HCT116 (cell line): ENCODE results near the gene TMPO. TPM values are rescaled to one million over a fixed set of nuclear protein-coding genes. Genes with fewer than 3 reads are reported as not detected.
A peak's percentile ranks its signal among the peaks of the same experiment; 100 is the strongest.

ENCODE experiments used
- ATAC-seq: fragments of 200-7000 bp; cut with Tn5 transposase; 2 replicates; pipeline ENCODE4 v1.9.1; 2020; ENCODE audit warnings: mild to moderate bottlenecking, moderate library complexity
- BruUV-seq: library from RNA; stranded (reverse); fragments of 400-500 nt; replicated peaks from 2 replicates; lab custom pipeline; 2021; lab: Mats Ljungman, UMichigan
- CTCF ChIA-PET: fragments of 300-600 bp; sonication (Branson Sonifier 250); formaldehyde crosslinking; loops from one replicate; lab custom pipeline; 2021; ENCODE audit warnings: antibody characterized with exemption; lab: Charles Lee
- POLR2A ChIA-PET: fragments of 300-600, 350-600 bp; sonication (Branson Sonifier 250); formaldehyde crosslinking; loops from one replicate; lab custom pipeline; 2021; ENCODE audit warnings: antibody characterized with exemption; lab: Charles Lee
- RAD21 ChIA-PET, 2 experiments: fragments of 300-600 bp; sonication (Branson Sonifier 250); formaldehyde crosslinking; loops; one replicate each; lab custom pipeline; 2023; ENCODE audit warnings: low total read pairs in 2 of 2; ENCODE audit not compliant: uncharacterized antibody in 2 of 2, unreplicated experiment in 2 of 2, low non-redundant PET in 1 of 2; lab: Charles Lee
- DNase-seq: peaks from one replicate; pipeline ENCODE4 v3.0.0-alpha.2; 2010; ENCODE audit warnings: low read depth, low spot score
- H2AFZ ChIP-seq: fragments of 200-600 bp; shearing (Covaris generic), sonication (generic); 2 replicates; pipeline ENCODE4 v1.6.1; 2017; ENCODE audit warnings: low read depth, mixed run types, mixed read lengths, antibody characterized with exemption, low read length; ENCODE audit not compliant: poor library complexity, severe bottlenecking
- H3K27ac ChIP-seq: 2 replicates; pipeline ENCODE4 v1.5.1; 2012; ENCODE audit warnings: low read depth, low read length
- H3K27me3 ChIP-seq: fragments of 200-600 bp; sonication (generic); 2 replicates; pipeline ENCODE4 v1.6.1; 2016; ENCODE audit warnings: mixed run types, low read length, mixed read lengths; ENCODE audit not compliant: insufficient read depth
- H3K36me3 ChIP-seq, 2 experiments: fragments of 200-500 bp in 1 of 2; fragments of 200-600 bp in 1 of 2; sonication (Bioruptor generic) in 1 of 2; sonication (generic) in 1 of 2; 2 replicates each; pipeline versions ENCODE4 v1.5.1 to v1.6.1; 2014 to 2016; ENCODE audit warnings: low read length in 2 of 2, inconsistent platforms in 1 of 2, mixed read lengths in 1 of 2, mixed run types in 1 of 2; ENCODE audit not compliant: insufficient read depth in 2 of 2, control insufficient read depth in 1 of 2
- H3K4me1 ChIP-seq, 2 experiments: fragments of 200-600 bp in 1 of 2; sonication (generic) in 1 of 2; 2 replicates each; pipeline versions ENCODE4 v1.5.1 to v1.6.1; 2012 to 2017; ENCODE audit warnings: low read length in 2 of 2, inconsistent platforms in 1 of 2, mild to moderate bottlenecking in 1 of 2, mixed read lengths in 1 of 2, mixed run types in 1 of 2, moderate library complexity in 1 of 2; ENCODE audit not compliant: insufficient read depth in 2 of 2, control insufficient read depth in 1 of 2
- H3K4me2 ChIP-seq: fragments of 200-600 bp; sonication (generic); 2 replicates; pipeline ENCODE4 v1.6.1; 2017; ENCODE audit warnings: mixed run types, low read length, mixed read lengths
- H3K4me3 ChIP-seq, 2 experiments: fragments of 200-600 bp in 1 of 2; sonication (generic) in 1 of 2; replicated peaks in 1 of 2; 2 replicates each; pipeline ENCODE4 v1.5.1; 2011 to 2016; ENCODE audit warnings: low read length in 2 of 2, control low read depth in 1 of 2, low read depth in 1 of 2, mild to moderate bottlenecking in 1 of 2, mixed read lengths in 1 of 2, mixed run types in 1 of 2
- H3K79me2 ChIP-seq: fragments of 200-600 bp; sonication (generic); 2 replicates; pipeline ENCODE4 v1.6.1; 2017; ENCODE audit warnings: mild to moderate bottlenecking, mixed run types, low read length, moderate library complexity, mixed read lengths; ENCODE audit not compliant: insufficient read depth
- H3K9ac ChIP-seq: fragments of 200-600 bp; sonication (generic); 2 replicates; pipeline ENCODE4 v1.6.1; 2016; ENCODE audit warnings: low read length, mixed read lengths
- H3K9me2 ChIP-seq: fragments of 200-600 bp; sonication (generic), shearing (Covaris generic); 2 replicates; pipeline ENCODE4 v1.6.1; 2017; ENCODE audit warnings: mixed run types, mild to moderate bottlenecking, moderate library complexity; ENCODE audit not compliant: insufficient read depth
- H3K9me3 ChIP-seq, 2 experiments: fragments of 200-500 bp in 1 of 2; fragments of 200-600 bp in 1 of 2; sonication (Bioruptor generic) in 1 of 2; sonication (generic) in 1 of 2; 2 replicates each; pipeline ENCODE4 v1.6.1; 2014 to 2017; ENCODE audit warnings: low read length in 2 of 2, mixed read lengths in 2 of 2, inconsistent platforms in 1 of 2, low read depth in 1 of 2, mild to moderate bottlenecking in 1 of 2, mixed run types in 1 of 2, moderate library complexity in 1 of 2; ENCODE audit not compliant: control insufficient read depth in 1 of 2, insufficient read depth in 1 of 2
- H4K20me1 ChIP-seq: fragments of 200-600 bp; sonication (generic), shearing (Covaris generic); 2 replicates; pipeline ENCODE4 v1.6.1; 2017; ENCODE audit warnings: mixed run types, mild to moderate bottlenecking, moderate library complexity; ENCODE audit not compliant: insufficient read depth
- EGR1 ChIP-seq: IDR thresholded peaks from 2 replicates; pipeline ENCODE4 v1.6.1; 2012; ENCODE audit warnings: low read depth
- YY1 ChIP-seq: IDR thresholded peaks from 2 replicates; pipeline ENCODE4 v1.6.1; 2011; ENCODE audit warnings: low read length, low read depth, moderate library complexity, mild to moderate bottlenecking; ENCODE audit not compliant: insufficient replicate concordance; ENCODE audit errors: extremely low read depth
- intact Hi-C: fragments of 100-400 bp; cut with micrococcal nuclease; formaldehyde crosslinking; loops from 2 replicates; pipeline ENCODE4 v1.10.0; 2022
- total RNA-seq: library from RNA; stranded (reverse); gene quantifications from one replicate; pipeline ENCODE4 v1.2.1, GENCODE V29; 2021; ENCODE audit not compliant: unreplicated experiment
- TF ChIP-seq, protein P1 (sequence below): IDR thresholded peaks from 2 replicates; pipeline ENCODE4 v1.6.1; 2012; ENCODE audit warnings: low read depth

The TMPO gene
- total RNA-seq, 1 experiment from 2014 or later: 207 TPM

- intact Hi-C loops: no loop called here
- TF ChIP-seq, protein P1, sequence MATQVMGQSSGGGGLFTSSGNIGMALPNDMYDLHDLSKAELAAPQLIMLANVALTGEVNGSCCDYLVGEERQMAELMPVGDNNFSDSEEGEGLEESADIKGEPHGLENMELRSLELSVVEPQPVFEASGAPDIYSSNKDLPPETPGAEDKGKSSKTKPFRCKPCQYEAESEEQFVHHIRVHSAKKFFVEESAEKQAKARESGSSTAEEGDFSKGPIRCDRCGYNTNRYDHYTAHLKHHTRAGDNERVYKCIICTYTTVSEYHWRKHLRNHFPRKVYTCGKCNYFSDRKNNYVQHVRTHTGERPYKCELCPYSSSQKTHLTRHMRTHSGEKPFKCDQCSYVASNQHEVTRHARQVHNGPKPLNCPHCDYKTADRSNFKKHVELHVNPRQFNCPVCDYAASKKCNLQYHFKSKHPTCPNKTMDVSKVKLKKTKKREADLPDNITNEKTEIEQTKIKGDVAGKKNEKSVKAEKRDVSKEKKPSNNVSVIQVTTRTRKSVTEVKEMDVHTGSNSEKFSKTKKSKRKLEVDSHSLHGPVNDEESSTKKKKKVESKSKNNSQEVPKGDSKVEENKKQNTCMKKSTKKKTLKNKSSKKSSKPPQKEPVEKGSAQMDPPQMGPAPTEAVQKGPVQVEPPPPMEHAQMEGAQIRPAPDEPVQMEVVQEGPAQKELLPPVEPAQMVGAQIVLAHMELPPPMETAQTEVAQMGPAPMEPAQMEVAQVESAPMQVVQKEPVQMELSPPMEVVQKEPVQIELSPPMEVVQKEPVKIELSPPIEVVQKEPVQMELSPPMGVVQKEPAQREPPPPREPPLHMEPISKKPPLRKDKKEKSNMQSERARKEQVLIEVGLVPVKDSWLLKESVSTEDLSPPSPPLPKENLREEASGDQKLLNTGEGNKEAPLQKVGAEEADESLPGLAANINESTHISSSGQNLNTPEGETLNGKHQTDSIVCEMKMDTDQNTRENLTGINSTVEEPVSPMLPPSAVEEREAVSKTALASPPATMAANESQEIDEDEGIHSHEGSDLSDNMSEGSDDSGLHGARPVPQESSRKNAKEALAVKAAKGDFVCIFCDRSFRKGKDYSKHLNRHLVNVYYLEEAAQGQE: no peak
- peak overlapping the region; percentile 77 for H3K4me2 ChIP-seq
- H3K27me3 ChIP-seq: no peaks in the 10 kb centered on the region
- peak overlapping the region; percentile 75 to 85; a peak in 2 of 4 replicates for H3K4me3 ChIP-seq
- H3K9me3 ChIP-seq: no peaks in the 10 kb centered on the region
- H3K36me3 ChIP-seq: 0 out of 4 replicates have a peak, but pooled peaks cover 0 to 2% of the 10 kb centered on the region in 2 experiments
- H3K79me2 ChIP-seq: peaks cover 45% of the 10 kb centered on the region
- H3K4me1 ChIP-seq: peaks cover 8 to 18% of the 10 kb centered on the region in 2 experiments
- no peaks in the 10 kb centered on the region for H4K20me1 ChIP-seq
- ChIA-PET CTCF (interaction anchor here (0.9 to 1.5 kb wide), 3 partner anchors 22 to 58 kb away, joined by 3 to 5 read pairs (median 4); no protein-coding TSS in a partner anchor), RAD21 (no interaction called here), POLR2A (interaction anchor here (2.1 kb wide), 1 partner anchor 9 kb away, joined by 5 read pairs; no protein-coding TSS in a partner anchor)
- ATAC-seq (no peak), DNase-seq (no peak)
- peak overlapping the region; percentile 99 for H3K9ac ChIP-seq
- H3K9me2 ChIP-seq: no peaks in the 10 kb centered on the region
- BruUV-seq: no TSS peak
- no peak overlapping the region for H2AFZ ChIP-seq
- no peak overlapping the region for H3K27ac ChIP-seq
Measured at GRCh38 chr12:98513379-98514322, 1.7 kb upstream of the TMPO start.

DNA sequence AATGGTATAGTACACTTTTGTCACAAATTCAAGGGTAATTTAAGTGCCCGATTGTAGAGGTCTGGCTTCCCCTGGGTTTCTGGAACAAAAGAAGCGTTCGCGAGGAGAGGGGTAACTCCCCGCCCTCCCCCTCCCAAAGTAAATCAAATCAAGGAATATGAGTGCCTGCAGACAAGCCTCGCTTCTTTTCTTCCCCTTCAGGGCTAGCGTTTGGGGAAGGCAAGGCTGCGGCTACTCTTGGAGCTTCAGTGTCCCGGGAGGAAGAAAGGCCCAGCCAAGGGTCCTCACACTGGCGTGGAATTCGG lies 456 bp upstream of the TMPO start:
- Histone ChIP-seq H3K9me2 (no peaks in the 10 kb centered on the region), H3K27ac (peak overlapping the region; percentile 98), H3K4me1 (peaks cover 8 to 18% of the 10 kb centered on the region in 2 experiments), H3K9me3 (no peaks in the 10 kb centered on the region), H4K20me1 (no peaks in the 10 kb centered on the region), H3K27me3 (no peaks in the 10 kb centered on the region), H2AFZ (no peak overlapping the region), H3K4me2 (peak overlapping the region; percentile 77), H3K79me2 (peaks cover 58% of the 10 kb centered on the region), H3K36me3 (0 out of 4 replicates have a peak, but pooled peaks cover 0 to 2% of the 10 kb centered on the region in 2 experiments), H3K4me3 (peak overlapping the region; percentile 75 to 85), H3K9ac (peak overlapping the region; percentile 99)
- no peak for DNase-seq
- TF ChIP-seq, protein P1: no peak
- TF ChIP-seq EGR1 (no peak), YY1 (no peak)
- ChIA-PET RAD21 (no interaction called here), CTCF (interaction anchor here (2.7 kb wide), 1 partner anchor 90 kb away, joined by 10 read pairs; no protein-coding TSS in a partner anchor), POLR2A (interaction anchor here (1.3 to 2.1 kb wide), 3 partner anchors 10 to 23 kb away, joined by 3 to 5 read pairs (median 4); no protein-coding TSS in a partner anchor)
- intact Hi-C loops: loop anchor here (1.0 kb wide), 1 partner anchor 11 kb away; no protein-coding TSS in a partner anchor
- ATAC-seq: peak; percentile 24
- TSS peak; percentile 84 for BruUV-seq
